ENCODE data around the gene ECEL1.

DNA sequence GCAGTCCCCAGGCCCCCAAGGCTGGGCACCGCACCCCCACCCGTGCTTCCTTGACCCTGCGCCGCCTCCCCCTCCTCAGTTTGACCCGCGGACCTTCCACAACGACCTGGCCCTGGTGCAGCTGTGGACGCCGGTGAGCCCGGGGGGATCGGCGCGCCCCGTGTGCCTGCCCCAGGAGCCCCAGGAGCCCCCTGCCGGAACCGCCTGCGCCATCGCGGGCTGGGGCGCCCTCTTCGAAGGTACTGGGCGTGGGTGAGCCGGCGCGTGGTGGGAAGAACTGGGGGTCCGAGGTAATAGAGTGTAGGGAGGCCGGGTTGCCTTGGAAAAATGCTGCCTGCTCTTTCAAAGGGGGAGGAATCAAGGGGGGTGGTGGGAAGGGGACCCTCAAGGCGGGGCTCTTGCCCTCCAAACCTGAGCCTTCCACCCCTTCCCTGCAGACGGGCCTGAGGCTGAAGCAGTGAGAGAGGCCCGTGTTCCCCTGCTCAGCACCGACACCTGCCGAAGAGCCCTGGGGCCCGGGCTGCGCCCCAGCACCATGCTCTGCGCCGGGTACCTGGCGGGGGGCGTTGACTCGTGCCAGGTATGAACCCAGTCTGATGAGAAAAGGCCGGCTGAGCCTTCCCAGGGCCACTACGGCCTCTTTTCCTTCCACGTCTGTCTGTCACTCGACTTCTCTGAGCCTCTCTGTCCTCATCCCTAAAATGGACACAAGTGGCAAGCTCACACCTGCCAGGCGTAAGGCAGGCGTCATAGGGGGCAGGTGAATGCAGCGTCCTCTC, 35.2 kb upstream of the ECEL1 start:
- TF ChIP-seq NFYB (CRISPR knock-in tag; conservative IDR thresholded peaks at IDR 0.05; ENCODE audit: low read depth) (no peak), NR3C1 (CRISPR knock-in tag; conservative IDR thresholded peaks at IDR 0.05; ENCODE audit: low read depth) (no peak), NFATC4 (CRISPR knock-in tag; IDR thresholded peaks at IDR 0.05) (no peak), RORB (CRISPR knock-in tag; IDR thresholded peaks at IDR 0.05) (no peak), ESRRA (CRISPR knock-in tag; IDR thresholded peaks at IDR 0.05; ENCODE audit: borderline replicate concordance) (no peak)
- TF ChIP-seq, protein P1, sequence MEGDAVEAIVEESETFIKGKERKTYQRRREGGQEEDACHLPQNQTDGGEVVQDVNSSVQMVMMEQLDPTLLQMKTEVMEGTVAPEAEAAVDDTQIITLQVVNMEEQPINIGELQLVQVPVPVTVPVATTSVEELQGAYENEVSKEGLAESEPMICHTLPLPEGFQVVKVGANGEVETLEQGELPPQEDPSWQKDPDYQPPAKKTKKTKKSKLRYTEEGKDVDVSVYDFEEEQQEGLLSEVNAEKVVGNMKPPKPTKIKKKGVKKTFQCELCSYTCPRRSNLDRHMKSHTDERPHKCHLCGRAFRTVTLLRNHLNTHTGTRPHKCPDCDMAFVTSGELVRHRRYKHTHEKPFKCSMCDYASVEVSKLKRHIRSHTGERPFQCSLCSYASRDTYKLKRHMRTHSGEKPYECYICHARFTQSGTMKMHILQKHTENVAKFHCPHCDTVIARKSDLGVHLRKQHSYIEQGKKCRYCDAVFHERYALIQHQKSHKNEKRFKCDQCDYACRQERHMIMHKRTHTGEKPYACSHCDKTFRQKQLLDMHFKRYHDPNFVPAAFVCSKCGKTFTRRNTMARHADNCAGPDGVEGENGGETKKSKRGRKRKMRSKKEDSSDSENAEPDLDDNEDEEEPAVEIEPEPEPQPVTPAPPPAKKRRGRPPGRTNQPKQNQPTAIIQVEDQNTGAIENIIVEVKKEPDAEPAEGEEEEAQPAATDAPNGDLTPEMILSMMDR (IDR thresholded peaks at IDR 0.05) = no peak
- TF ChIP-seq, protein P2, sequence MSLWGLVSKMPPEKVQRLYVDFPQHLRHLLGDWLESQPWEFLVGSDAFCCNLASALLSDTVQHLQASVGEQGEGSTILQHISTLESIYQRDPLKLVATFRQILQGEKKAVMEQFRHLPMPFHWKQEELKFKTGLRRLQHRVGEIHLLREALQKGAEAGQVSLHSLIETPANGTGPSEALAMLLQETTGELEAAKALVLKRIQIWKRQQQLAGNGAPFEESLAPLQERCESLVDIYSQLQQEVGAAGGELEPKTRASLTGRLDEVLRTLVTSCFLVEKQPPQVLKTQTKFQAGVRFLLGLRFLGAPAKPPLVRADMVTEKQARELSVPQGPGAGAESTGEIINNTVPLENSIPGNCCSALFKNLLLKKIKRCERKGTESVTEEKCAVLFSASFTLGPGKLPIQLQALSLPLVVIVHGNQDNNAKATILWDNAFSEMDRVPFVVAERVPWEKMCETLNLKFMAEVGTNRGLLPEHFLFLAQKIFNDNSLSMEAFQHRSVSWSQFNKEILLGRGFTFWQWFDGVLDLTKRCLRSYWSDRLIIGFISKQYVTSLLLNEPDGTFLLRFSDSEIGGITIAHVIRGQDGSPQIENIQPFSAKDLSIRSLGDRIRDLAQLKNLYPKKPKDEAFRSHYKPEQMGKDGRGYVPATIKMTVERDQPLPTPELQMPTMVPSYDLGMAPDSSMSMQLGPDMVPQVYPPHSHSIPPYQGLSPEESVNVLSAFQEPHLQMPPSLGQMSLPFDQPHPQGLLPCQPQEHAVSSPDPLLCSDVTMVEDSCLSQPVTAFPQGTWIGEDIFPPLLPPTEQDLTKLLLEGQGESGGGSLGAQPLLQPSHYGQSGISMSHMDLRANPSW (CRISPR knock-in tag; conservative IDR thresholded peaks at IDR 0.05; ENCODE audit: low read depth) = no peak
- TF ChIP-seq, protein P3, sequence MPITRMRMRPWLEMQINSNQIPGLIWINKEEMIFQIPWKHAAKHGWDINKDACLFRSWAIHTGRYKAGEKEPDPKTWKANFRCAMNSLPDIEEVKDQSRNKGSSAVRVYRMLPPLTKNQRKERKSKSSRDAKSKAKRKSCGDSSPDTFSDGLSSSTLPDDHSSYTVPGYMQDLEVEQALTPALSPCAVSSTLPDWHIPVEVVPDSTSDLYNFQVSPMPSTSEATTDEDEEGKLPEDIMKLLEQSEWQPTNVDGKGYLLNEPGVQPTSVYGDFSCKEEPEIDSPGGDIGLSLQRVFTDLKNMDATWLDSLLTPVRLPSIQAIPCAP (CRISPR knock-in tag; IDR thresholded peaks at IDR 0.05) = no peak
- TF ChIP-seq, protein P4, sequence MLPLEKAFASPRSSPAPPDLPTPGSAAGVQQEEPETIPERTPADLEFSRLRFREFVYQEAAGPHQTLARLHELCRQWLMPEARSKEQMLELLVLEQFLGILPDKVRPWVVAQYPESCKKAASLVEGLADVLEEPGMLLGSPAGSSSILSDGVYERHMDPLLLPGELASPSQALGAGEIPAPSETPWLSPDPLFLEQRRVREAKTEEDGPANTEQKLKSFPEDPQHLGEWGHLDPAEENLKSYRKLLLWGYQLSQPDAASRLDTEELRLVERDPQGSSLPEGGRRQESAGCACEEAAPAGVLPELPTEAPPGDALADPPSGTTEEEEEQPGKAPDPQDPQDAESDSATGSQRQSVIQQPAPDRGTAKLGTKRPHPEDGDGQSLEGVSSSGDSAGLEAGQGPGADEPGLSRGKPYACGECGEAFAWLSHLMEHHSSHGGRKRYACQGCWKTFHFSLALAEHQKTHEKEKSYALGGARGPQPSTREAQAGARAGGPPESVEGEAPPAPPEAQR (CRISPR knock-in tag; IDR thresholded peaks at IDR 0.05) = no peak
- TF ChIP-seq, protein P5, sequence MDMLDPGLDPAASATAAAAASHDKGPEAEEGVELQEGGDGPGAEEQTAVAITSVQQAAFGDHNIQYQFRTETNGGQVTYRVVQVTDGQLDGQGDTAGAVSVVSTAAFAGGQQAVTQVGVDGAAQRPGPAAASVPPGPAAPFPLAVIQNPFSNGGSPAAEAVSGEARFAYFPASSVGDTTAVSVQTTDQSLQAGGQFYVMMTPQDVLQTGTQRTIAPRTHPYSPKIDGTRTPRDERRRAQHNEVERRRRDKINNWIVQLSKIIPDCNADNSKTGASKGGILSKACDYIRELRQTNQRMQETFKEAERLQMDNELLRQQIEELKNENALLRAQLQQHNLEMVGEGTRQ (CRISPR knock-in tag; IDR thresholded peaks at IDR 0.05) = no peak
- TF ChIP-seq, protein P6, sequence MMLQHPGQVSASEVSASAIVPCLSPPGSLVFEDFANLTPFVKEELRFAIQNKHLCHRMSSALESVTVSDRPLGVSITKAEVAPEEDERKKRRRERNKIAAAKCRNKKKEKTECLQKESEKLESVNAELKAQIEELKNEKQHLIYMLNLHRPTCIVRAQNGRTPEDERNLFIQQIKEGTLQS (CRISPR knock-in tag; conservative IDR thresholded peaks at IDR 0.05) = no peak
- TF ChIP-seq, protein P7, sequence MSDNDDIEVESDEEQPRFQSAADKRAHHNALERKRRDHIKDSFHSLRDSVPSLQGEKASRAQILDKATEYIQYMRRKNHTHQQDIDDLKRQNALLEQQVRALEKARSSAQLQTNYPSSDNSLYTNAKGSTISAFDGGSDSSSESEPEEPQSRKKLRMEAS (CRISPR knock-in tag; IDR thresholded peaks at IDR 0.05) = no peak
